ENCODE measurements around the gene PAFAH2.

The PAFAH2 gene

GRCh38 chr1:26015358-26015757, 17.5 kb upstream of the PAFAH2 start (continued):
- TF ChIP-seq ZNF280C (tag by site-specific recombination; IDR thresholded peaks at IDR 0.05) (no peak), ZXDB (tag by site-specific recombination; IDR thresholded peaks at IDR 0.05) (no peak), ZNF121 (tag by site-specific recombination; IDR thresholded peaks at IDR 0.05) (no peak), GLI2 (tag by site-specific recombination; IDR thresholded peaks at IDR 0.05; ENCODE audit: borderline replicate concordance, low read depth) (no peak), ZNF843 (tag by site-specific recombination; IDR thresholded peaks at IDR 0.05) (no peak), ZNF473 (tag by site-specific recombination; IDR thresholded peaks at IDR 0.05) (no peak)

GRCh38 chr1:26014179-26014578, 16.3 kb upstream of the PAFAH2 start:
- CTCF ChIA-PET = interaction anchor here (0.6 to 1.6 kb wide), 6 partner anchors 11 to 316 kb away, joined by 3 to 5 read pairs (median 3); partner anchors contain the start of gene PAFAH2
- Histone ChIP-seq H3K9me3 (ENCODE audit: control insufficient read depth, insufficient read depth, low read depth, low read length) (no peaks in the 10 kb centered on the region), H3K4me3 (ENCODE audit: low read depth, low read length) (no peak overlapping the region), H3K36me3 (ENCODE audit: control insufficient read depth in 2 of 2, insufficient read depth in 1 of 2, low read length in 2 of 2) (no peaks in the 10 kb centered on the region), H3K27ac (ENCODE audit: extremely low read depth, low read depth, low read length) (no peak overlapping the region), H3K4me1 (ENCODE audit: control insufficient read depth, insufficient read depth, low read length) (no peaks in the 10 kb centered on the region)
- POLR2A ChIA-PET = interaction anchor here (0.7 kb wide), 1 partner anchor 125 kb away, joined by 4 read pairs; no protein-coding TSS in a partner anchor
- TF ChIP-seq ZNF768 (tag by site-specific recombination; IDR thresholded peaks at IDR 0.05) (peak; percentile 71; the same call in 1 of the 2 replicates), TRIM28 (IDR thresholded peaks at IDR 0.05; ENCODE audit: borderline replicate concordance, low read length) (no peak)

- no peaks in the 10 kb centered on the region for H3K9me3 ChIP-seq (ENCODE audit: control insufficient read depth, insufficient read depth, low read depth, low read length)
- POLR2A ChIA-PET = interaction anchor here (1.3 kb wide), 1 partner anchor 17 kb away, joined by 3 read pairs; no protein-coding TSS in a partner anchor
- CTCF ChIA-PET = interaction anchor here (0.9 to 1.6 kb wide), 3 partner anchors 8 to 24 kb away, joined by 3 to 5 read pairs (median 3); no protein-coding TSS in a partner anchor
- no peak overlapping the region for H3K4me3 ChIP-seq (ENCODE audit: low read depth, low read length)
- H3K4me1 ChIP-seq (ENCODE audit: control insufficient read depth, insufficient read depth, low read length) = no peaks in the 10 kb centered on the region
- no peak overlapping the region for H3K27ac ChIP-seq (ENCODE audit: extremely low read depth, low read depth, low read length)
- TF ChIP-seq ZNF621 (tag by site-specific recombination; IDR thresholded peaks at IDR 0.05) = no peak
- no peaks in the 10 kb centered on the region for H3K36me3 ChIP-seq (ENCODE audit: control insufficient read depth in 2 of 2, insufficient read depth in 1 of 2, low read length in 2 of 2)
Measured at GRCh38 chr1:26012864-26013263, 15.0 kb upstream of the PAFAH2 start.

GRCh38 chr1:26010825-26011224, 13.0 kb upstream of the PAFAH2 start:
- ChIA-PET POLR2A (no interaction called here), CTCF (interaction anchor here (1.1 to 3.3 kb wide), 5 partner anchors 14 to 133 kb away, joined by 3 to 14 read pairs (median 4); no protein-coding TSS in a partner anchor)
- Histone ChIP-seq H3K4me3 (ENCODE audit: low read depth, low read length) (no peak overlapping the region), H3K36me3 (ENCODE audit: control insufficient read depth in 2 of 2, insufficient read depth in 1 of 2, low read length in 2 of 2) (no peaks in the 10 kb centered on the region), H3K4me1 (ENCODE audit: control insufficient read depth, insufficient read depth, low read length) (no peaks in the 10 kb centered on the region), H3K27ac (ENCODE audit: extremely low read depth, low read depth, low read length) (no peak overlapping the region), H3K9me3 (ENCODE audit: control insufficient read depth, insufficient read depth, low read depth, low read length) (no peaks in the 10 kb centered on the region)
- TF ChIP-seq BCL6B (tag by site-specific recombination; IDR thresholded peaks at IDR 0.05) = peak; percentile 24; the same call in 1 of the 2 replicates
- no peak for TF ChIP-seq TCF7L2 (IDR thresholded peaks at IDR 0.05; ENCODE audit: borderline replicate concordance, low read depth, low read length)

- POLR2A ChIA-PET = no interaction called here
- CTCF ChIA-PET = interaction anchor here (0.7 to 3.3 kb wide), 6 partner anchors 10 to 134 kb away, joined by 3 to 14 read pairs (median 4); no protein-coding TSS in a partner anchor
- Histone ChIP-seq H3K36me3 (ENCODE audit: control insufficient read depth in 2 of 2, insufficient read depth in 1 of 2, low read length in 2 of 2) (no peaks in the 10 kb centered on the region), H3K9me3 (ENCODE audit: control insufficient read depth, insufficient read depth, low read depth, low read length) (no peaks in the 10 kb centered on the region), H3K27ac (ENCODE audit: extremely low read depth, low read depth, low read length) (no peak overlapping the region), H3K4me3 (ENCODE audit: low read depth, low read length) (no peak overlapping the region), H3K4me1 (ENCODE audit: control insufficient read depth, insufficient read depth, low read length) (no peaks in the 10 kb centered on the region)
- TF ChIP-seq ZBTB26 (tag by site-specific recombination; optimal IDR thresholded peaks at IDR 0.05) (no peak), CTCF (tag by site-specific recombination; IDR thresholded peaks at IDR 0.05) (peak; percentile 42; the same call in 1 of the 2 replicates), ZNF449 (tag by site-specific recombination; IDR thresholded peaks at IDR 0.05) (peak; percentile 65; the same call in 1 of the 2 replicates)
Measured at GRCh38 chr1:26009796-26010447, 12.1 kb upstream of the PAFAH2 start.
